ENCODE results near the gene NLRX1. TPM values are rescaled to one million over a fixed set of nuclear protein-coding genes. Genes with fewer than 3 reads are reported as not detected.
"Not testable (repeated sequence)": the region's sequence is repeated elsewhere in the genome, so short reads cannot be mapped to it uniquely, and the experiment has no call there.

Gene NLRX1
- total RNA-seq, 1 donor from 2014 or later: 31.5 TPM

GRCh38 chr11:119153049-119153818, 15.3 kb upstream of the NLRX1 start:
- no peak for DNase-seq (ENCODE audit: low spot score)

- DNase-seq (ENCODE audit: low spot score): no peak
Measured at GRCh38 chr11:119154178-119154577, 14.3 kb upstream of the NLRX1 start.

- DNase-seq (ENCODE audit: low spot score): no peak
Measured at GRCh38 chr11:119155733-119156492, 12.6 kb upstream of the NLRX1 start.

- no peak for DNase-seq (ENCODE audit: low spot score)
Measured at GRCh38 chr11:119156496-119156895, 12.0 kb upstream of the NLRX1 start.

- DNase-seq (ENCODE audit: low spot score): no peak
Measured at GRCh38 chr11:119157063-119157462, 11.5 kb upstream of the NLRX1 start.

- no peak for DNase-seq (ENCODE audit: low spot score)
Measured at GRCh38 chr11:119158467-119158866, 10.1 kb upstream of the NLRX1 start.

- no peak for DNase-seq (ENCODE audit: low spot score)
Measured at GRCh38 chr11:119160151-119160550, 8.4 kb upstream of the NLRX1 start.

- no peak for DNase-seq (ENCODE audit: low spot score)
Measured at GRCh38 chr11:119161871-119162270, 6.7 kb upstream of the NLRX1 start.

GRCh38 chr11:119166368-119167076, 2.0 kb upstream of the NLRX1 start:
- DNase-seq (ENCODE audit: low spot score): peak; percentile 68

GRCh38 chr11:119167077-119167458, 1.5 kb upstream of the NLRX1 start:
- DNase-seq (ENCODE audit: low spot score): not testable (repeated sequence)

GRCh38 chr11:119167933-119168332, 592 bp upstream of the NLRX1 start:
- no peak for DNase-seq (ENCODE audit: low spot score)

- peak; percentile 60 for DNase-seq (ENCODE audit: low spot score)
Measured at GRCh38 chr11:119169282-119169719, 776 bp downstream of the NLRX1 start.

- no peak for DNase-seq (ENCODE audit: low spot score)
Measured at GRCh38 chr11:119172513-119172912, 4.0 kb downstream of the NLRX1 start.

GRCh38 chr11:119173453-119173852, 4.9 kb downstream of the NLRX1 start:
- no peak for DNase-seq (ENCODE audit: low spot score)

GRCh38 chr11:119175493-119176077, 7.1 kb downstream of the NLRX1 start:
- DNase-seq (ENCODE audit: low spot score): no peak

GRCh38 chr11:119178166-119178680, 9.7 kb downstream of the NLRX1 start:
- DNase-seq (ENCODE audit: low spot score): no peak

GRCh38 chr11:119179342-119179741, 10.8 kb downstream of the NLRX1 start:
- no peak for DNase-seq (ENCODE audit: low spot score)

- peak; percentile 70 for DNase-seq (ENCODE audit: low spot score)
Measured at GRCh38 chr11:119179983-119180382, 11.5 kb downstream of the NLRX1 start.

GRCh38 chr11:119180729-119181676, 12.5 kb downstream of the NLRX1 start:
- no peak for DNase-seq (ENCODE audit: low spot score)

- DNase-seq (ENCODE audit: low spot score): no peak
Measured at GRCh38 chr11:119181677-119182412, 13.3 kb downstream of the NLRX1 start.

Data from ureter (tissue), 1 donor.